Stimulated activated CD4-positive, alpha-beta T cell treated with anti-CD3 and anti-CD28 coated beads, TNF-alpha, amount 100 ng/mL, for 48 hours (primary cell): ENCODE measurements around the gene BICRA.

Source experiments
- DNase-seq, 3 donors: peaks; one replicate each; pipeline ENCODE4 v3.0.0-alpha.2; 2020; ENCODE audit warnings: low read depth in 3 of 3

The BICRA gene

DNA sequence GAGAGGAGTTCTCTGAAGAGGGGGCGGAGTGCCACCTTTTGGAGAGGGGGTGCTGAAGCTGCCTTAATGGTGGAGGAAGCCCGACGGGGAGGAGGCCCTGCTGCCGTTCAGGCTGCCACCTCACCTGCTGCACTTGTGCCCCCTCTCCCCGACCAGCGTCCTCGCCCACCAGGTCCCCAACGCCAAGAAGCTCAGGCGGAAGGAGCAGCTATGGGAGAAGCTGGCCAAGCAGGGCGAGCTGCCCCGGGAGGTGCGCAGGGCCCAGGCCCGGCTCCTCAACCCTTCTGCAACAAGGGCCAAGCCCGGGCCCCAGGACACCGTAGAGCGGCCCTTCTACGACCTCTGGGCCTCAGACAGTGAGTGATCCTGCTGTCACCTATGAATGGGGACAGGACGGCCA is 141.8 kb downstream of the BICRA start:
- DNase-seq, result no peak

- no peak for DNase-seq
These were observed 143.7 kb downstream of the BICRA start for GRCh38 chr19:47752440-47753211.
